ENCODE measurements around the gene NXPE3.

DNA sequence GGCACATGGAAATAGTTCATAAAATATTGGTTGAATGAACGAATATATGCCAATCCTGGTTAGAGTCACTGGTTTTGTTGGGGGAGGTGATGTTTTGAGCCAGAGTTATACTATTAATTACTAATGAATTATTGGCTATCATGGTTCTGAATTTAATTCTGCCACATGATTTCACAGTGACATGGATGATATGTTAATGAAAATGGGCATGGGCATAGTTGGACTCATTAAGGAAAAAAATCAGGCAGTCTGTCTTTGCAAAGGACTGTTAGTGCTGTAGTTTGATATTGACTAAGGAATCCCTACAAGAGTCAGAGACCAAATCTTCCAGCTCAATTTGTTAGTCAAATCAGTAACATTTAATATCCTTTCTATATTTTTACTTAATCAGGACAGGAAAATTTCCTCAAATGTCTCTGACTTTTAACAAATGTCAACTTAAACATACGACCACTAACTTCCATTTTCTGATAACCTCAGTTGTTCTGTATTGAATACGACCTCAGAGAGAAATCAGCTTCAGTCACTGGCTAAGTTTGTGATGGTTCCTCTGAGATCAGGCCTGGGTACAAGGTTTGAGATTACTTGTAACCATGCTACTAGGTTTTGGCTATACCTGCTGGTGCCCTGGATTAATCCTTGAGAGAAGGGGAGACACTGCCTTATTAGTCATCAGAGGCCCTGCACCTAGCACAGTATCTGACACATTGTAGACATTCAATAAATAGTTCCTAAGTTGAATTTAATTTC lies 83.6 kb downstream of the NXPE3 start:
- TF ChIP-seq, protein P1, sequence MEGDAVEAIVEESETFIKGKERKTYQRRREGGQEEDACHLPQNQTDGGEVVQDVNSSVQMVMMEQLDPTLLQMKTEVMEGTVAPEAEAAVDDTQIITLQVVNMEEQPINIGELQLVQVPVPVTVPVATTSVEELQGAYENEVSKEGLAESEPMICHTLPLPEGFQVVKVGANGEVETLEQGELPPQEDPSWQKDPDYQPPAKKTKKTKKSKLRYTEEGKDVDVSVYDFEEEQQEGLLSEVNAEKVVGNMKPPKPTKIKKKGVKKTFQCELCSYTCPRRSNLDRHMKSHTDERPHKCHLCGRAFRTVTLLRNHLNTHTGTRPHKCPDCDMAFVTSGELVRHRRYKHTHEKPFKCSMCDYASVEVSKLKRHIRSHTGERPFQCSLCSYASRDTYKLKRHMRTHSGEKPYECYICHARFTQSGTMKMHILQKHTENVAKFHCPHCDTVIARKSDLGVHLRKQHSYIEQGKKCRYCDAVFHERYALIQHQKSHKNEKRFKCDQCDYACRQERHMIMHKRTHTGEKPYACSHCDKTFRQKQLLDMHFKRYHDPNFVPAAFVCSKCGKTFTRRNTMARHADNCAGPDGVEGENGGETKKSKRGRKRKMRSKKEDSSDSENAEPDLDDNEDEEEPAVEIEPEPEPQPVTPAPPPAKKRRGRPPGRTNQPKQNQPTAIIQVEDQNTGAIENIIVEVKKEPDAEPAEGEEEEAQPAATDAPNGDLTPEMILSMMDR (optimal IDR thresholded peaks at IDR 0.05 in 1 of 3, IDR thresholded peaks at IDR 0.05 in 1 of 3, conservative IDR thresholded peaks at IDR 0.05 in 1 of 3; ENCODE audit: extremely low read depth in 1 of 3, insufficient read depth in 2 of 3, low read length in 3 of 3), result no peak
- TF ChIP-seq EZH2 (IDR thresholded peaks at IDR 0.05; ENCODE audit: low read length), result no peak

All from keratinocyte (primary cell).